ENCODE results near the gene HLA-DMA.

Gene HLA-DMA

GRCh38 chr6:32974541-32975308, 21.8 kb upstream of the HLA-DMA start:
- DNase-seq (ENCODE audit: low read depth), result no peak

GRCh38 chr6:32974016-32974333, 21.1 kb upstream of the HLA-DMA start:
- DNase-seq (ENCODE audit: low read depth), result no peak

GRCh38 chr6:32973144-32974015, 20.5 kb upstream of the HLA-DMA start:
- DNase-seq (ENCODE audit: low read depth), result peak; percentile 50

- DNase-seq (ENCODE audit: low read depth), result peak; percentile 44
Measured at GRCh38 chr6:32972353-32973143, 19.7 kb upstream of the HLA-DMA start.

GRCh38 chr6:32971581-32972352, 18.9 kb upstream of the HLA-DMA start:
- peak; percentile 100 for DNase-seq (ENCODE audit: low read depth)

- no peak for DNase-seq (ENCODE audit: low read depth)
Measured at GRCh38 chr6:32971242-32971580, 18.3 kb upstream of the HLA-DMA start.

- peak; percentile 61 for DNase-seq (ENCODE audit: low read depth)
Measured at GRCh38 chr6:32970413-32971241, 17.7 kb upstream of the HLA-DMA start.

GRCh38 chr6:32969685-32970412, 17.0 kb upstream of the HLA-DMA start:
- peak; percentile 55 for DNase-seq (ENCODE audit: low read depth)

- peak; percentile 27 for DNase-seq (ENCODE audit: low read depth)
Measured at GRCh38 chr6:32968867-32969684, 16.2 kb upstream of the HLA-DMA start.

GRCh38 chr6:32968093-32968866, 15.4 kb upstream of the HLA-DMA start, which contains the start of gene BRD2:
TSS of gene BRD2 (plus strand) at chr6:32968594. CDS start at chr6:32972899, 4,305 bp downstream.
- DNase-seq (ENCODE audit: low read depth), result peak; percentile 96

- DNase-seq (ENCODE audit: low read depth), result no peak
Measured at GRCh38 chr6:32967151-32968091, 14.5 kb upstream of the HLA-DMA start.

- no peak for DNase-seq (ENCODE audit: low read depth)
Measured at GRCh38 chr6:32964776-32965175, 11.9 kb upstream of the HLA-DMA start.

GRCh38 chr6:32963866-32964265, 11.0 kb upstream of the HLA-DMA start:
- no peak for DNase-seq (ENCODE audit: low read depth)

GRCh38 chr6:32962213-32962826, 9.4 kb upstream of the HLA-DMA start:
- DNase-seq (ENCODE audit: low read depth), result no peak

- no peak for DNase-seq (ENCODE audit: low read depth)
Measured at GRCh38 chr6:32960563-32960962, 7.7 kb upstream of the HLA-DMA start.

GRCh38 chr6:32956176-32956575, 3.3 kb upstream of the HLA-DMA start:
- DNase-seq (ENCODE audit: low read depth), result no peak

All from activated T-cell treated with anti-CD3 and anti-CD28 coated beads for 1 hour (primary cell).